ENCODE results near the gene HSD3B2.

HSD3B2 gene

GRCh38 chr1:119419109-119419508 lies 4.2 kb downstream of the HSD3B2 start:
- TF ChIP-seq, protein P1, sequence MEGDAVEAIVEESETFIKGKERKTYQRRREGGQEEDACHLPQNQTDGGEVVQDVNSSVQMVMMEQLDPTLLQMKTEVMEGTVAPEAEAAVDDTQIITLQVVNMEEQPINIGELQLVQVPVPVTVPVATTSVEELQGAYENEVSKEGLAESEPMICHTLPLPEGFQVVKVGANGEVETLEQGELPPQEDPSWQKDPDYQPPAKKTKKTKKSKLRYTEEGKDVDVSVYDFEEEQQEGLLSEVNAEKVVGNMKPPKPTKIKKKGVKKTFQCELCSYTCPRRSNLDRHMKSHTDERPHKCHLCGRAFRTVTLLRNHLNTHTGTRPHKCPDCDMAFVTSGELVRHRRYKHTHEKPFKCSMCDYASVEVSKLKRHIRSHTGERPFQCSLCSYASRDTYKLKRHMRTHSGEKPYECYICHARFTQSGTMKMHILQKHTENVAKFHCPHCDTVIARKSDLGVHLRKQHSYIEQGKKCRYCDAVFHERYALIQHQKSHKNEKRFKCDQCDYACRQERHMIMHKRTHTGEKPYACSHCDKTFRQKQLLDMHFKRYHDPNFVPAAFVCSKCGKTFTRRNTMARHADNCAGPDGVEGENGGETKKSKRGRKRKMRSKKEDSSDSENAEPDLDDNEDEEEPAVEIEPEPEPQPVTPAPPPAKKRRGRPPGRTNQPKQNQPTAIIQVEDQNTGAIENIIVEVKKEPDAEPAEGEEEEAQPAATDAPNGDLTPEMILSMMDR (IDR thresholded peaks at IDR 0.05; ENCODE audit: low read depth, low read length), result no peak
- DNase-seq (ENCODE audit: extremely low read depth, low read depth), result no peak

DNA sequence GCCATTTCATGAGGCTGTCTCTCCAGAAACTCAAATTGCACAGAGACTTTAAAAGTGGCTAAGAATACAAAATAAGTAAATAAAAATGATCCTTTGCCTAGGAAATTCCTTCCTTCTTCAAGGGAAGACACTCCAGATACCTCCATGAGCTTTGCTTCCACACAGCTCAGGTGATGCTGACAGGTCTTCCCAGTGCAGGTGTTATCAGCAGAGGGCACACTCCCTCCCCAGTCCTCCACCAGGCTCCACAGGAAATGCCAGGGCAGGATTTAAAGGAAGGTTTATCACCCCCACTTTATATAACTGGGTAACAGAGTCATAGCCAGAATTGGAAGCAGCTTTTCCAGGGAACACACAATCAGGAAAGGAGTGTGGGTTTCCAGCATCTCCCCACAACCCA lies 5.7 kb downstream of the HSD3B2 start:
- no peak for DNase-seq (ENCODE audit: extremely low read depth, low read depth)
- TF ChIP-seq, protein P1 (IDR thresholded peaks at IDR 0.05; ENCODE audit: low read depth, low read length), result no peak; the same call in none of the 2 replicates

DNA sequence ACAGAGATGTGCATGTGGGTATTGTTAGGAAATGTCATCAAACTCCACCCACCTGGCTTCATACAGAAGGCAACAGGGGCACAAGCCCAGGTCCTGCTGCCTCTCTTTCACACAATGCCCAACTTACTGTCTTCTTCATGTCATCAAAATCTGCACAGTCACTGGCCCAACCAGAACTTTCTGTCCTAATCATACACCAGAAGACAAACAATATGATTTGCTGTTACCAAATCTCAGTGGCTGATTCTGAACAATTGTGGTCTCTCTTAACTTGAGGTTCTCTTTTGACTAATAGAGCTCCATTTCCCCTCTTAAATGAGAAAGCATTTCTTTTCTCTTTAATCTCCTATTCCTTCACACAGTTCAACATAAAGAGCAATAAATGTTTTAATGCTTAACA lies 7.7 kb downstream of the HSD3B2 start:
- DNase-seq (ENCODE audit: extremely low read depth, low read depth), result no peak
- TF ChIP-seq, protein P1 (IDR thresholded peaks at IDR 0.05; ENCODE audit: low read depth, low read length), result no peak

- DNase-seq (ENCODE audit: extremely low read depth, low read depth), result no peak
- TF ChIP-seq, protein P1 (IDR thresholded peaks at IDR 0.05; ENCODE audit: low read depth, low read length), result no peak
These were observed 14.0 kb downstream of the HSD3B2 start for GRCh38 chr1:119428991-119429390.

- DNase-seq (ENCODE audit: extremely low read depth, low read depth), result no peak
- TF ChIP-seq, protein P1 (IDR thresholded peaks at IDR 0.05; ENCODE audit: low read depth, low read length), result no peak
These were observed 14.7 kb downstream of the HSD3B2 start for GRCh38 chr1:119429687-119430086.

DNA sequence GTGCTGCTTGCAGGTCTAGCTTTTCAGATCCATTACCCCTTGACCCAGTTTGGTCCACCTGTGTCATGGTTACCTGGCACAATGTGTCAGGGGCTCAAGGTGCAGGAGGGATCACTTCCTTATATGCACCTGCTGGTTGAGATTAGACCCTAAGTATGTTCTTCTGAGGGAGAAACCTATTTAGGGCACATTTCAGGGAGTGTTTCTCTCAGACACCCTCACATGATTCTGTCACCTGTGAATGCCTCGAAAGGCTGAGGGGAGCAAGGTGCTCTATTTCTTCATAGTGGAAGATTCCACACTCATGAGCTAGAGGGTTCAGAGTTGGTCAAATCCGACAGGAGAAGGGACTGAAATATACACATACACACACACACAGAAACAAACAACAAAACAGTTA lies 15.5 kb downstream of the HSD3B2 start:
- TF ChIP-seq, protein P1 (IDR thresholded peaks at IDR 0.05; ENCODE audit: low read depth, low read length), result no peak
- no peak for DNase-seq (ENCODE audit: extremely low read depth, low read depth)

- no peak for DNase-seq (ENCODE audit: extremely low read depth, low read depth)
- TF ChIP-seq, protein P1 (IDR thresholded peaks at IDR 0.05; ENCODE audit: low read depth, low read length), result no peak
These were observed 16.9 kb downstream of the HSD3B2 start for GRCh38 chr1:119431836-119432235.

Data from AG09319 (cell line).